PC-3 (cell line): Measurements from ENCODE around the gene COL8A1. TPM values are rescaled to one million over a fixed set of nuclear protein-coding genes. Genes with fewer than 3 reads are reported as not detected.

Experiments
- ATAC-seq: fragments of 200-7000 bp; cut with Tn5 transposase; 2 replicates; pipeline ENCODE4 v1.9.1; 2020; ENCODE audit warnings: mild to moderate bottlenecking, moderate library complexity
- BruUV-seq: library from RNA; stranded (reverse); fragments of 400-500 nt; replicated peaks from 2 replicates; lab custom pipeline; 2021; lab: Mats Ljungman, UMichigan
- CTCF ChIA-PET: fragments of 300-600 bp; sonication (Branson Sonifier 250); formaldehyde crosslinking; loops from one replicate; lab custom pipeline; 2022; ENCODE audit warnings: antibody characterized with exemption; lab: Charles Lee
- POLR2A ChIA-PET: fragments of 300-600 bp; sonication (Branson Sonifier 250); formaldehyde crosslinking; loops from one replicate; lab custom pipeline; 2022; ENCODE audit warnings: antibody characterized with exemption; ENCODE audit not compliant: unreplicated experiment; lab: Charles Lee
- DNase-seq: peaks from one replicate; pipeline ENCODE4 v3.0.0-alpha.2; 2015
- H2AFZ ChIP-seq: fragments of 300-600 bp; sonication (generic); 2 replicates; pipeline ENCODE4 v1.6.0; 2016; ENCODE audit warnings: antibody characterized with exemption, low read length
- H3F3A ChIP-seq: fragments of 300-600 bp; sonication (generic); one replicate; pipeline ENCODE4 v1.6.0; 2017; ENCODE audit warnings: antibody characterized with exemption, low read length, control low read depth, mild to moderate bottlenecking; ENCODE audit not compliant: unreplicated experiment
- H3K27ac ChIP-seq: fragments of 300-600 bp; sonication (generic); 2 replicates; pipeline ENCODE4 v1.5.1; 2016; ENCODE audit warnings: mild to moderate bottlenecking, low read length
- H3K27me3 ChIP-seq: fragments of 300-600 bp; sonication (generic); 2 replicates; pipeline ENCODE4 v1.6.1; 2016; ENCODE audit warnings: low read length, mixed read lengths
- H3K36me3 ChIP-seq: fragments of 300-600 bp; sonication (generic); 2 replicates; pipeline ENCODE4 v1.6.1; 2016; ENCODE audit warnings: low read depth, mixed run types, low read length, mixed read lengths
- H3K4me1 ChIP-seq: fragments of 300-600 bp; sonication (generic); 2 replicates; pipeline ENCODE4 v1.5.1; 2016; ENCODE audit warnings: low read length; ENCODE audit not compliant: insufficient read depth
- H3K4me2 ChIP-seq: fragments of 300-600 bp; sonication (generic); 2 replicates; pipeline ENCODE4 v1.6.0; 2016; ENCODE audit warnings: low read length
- H3K4me3 ChIP-seq: fragments of 300-600 bp; sonication (generic); 2 replicates; pipeline ENCODE4 v1.5.1; 2016; ENCODE audit warnings: mild to moderate bottlenecking, low read length, mixed read lengths
- H3K79me2 ChIP-seq: fragments of 300-600 bp; sonication (generic); 2 replicates; pipeline ENCODE4 v1.6.1; 2017; ENCODE audit warnings: low read length, mixed read lengths
- H3K9ac ChIP-seq: fragments of 300-600 bp; sonication (generic); 2 replicates; pipeline ENCODE4 v1.6.0; 2016; ENCODE audit warnings: mild to moderate bottlenecking, low read length
- H3K9me2 ChIP-seq: fragments of 300-600 bp; sonication (generic); replicated peaks from 2 replicates; pipeline ENCODE4 v1.6.1; 2016; ENCODE audit warnings: mixed run types, low read length, mixed read lengths
- H3K9me3 ChIP-seq: fragments of 300-600 bp; sonication (generic); 2 replicates; pipeline ENCODE4 v1.6.1; 2016; ENCODE audit warnings: low read length, mixed read lengths
- H4K20me1 ChIP-seq: fragments of 300-600 bp; sonication (generic); 2 replicates; pipeline ENCODE4 v1.6.1; 2016; ENCODE audit warnings: low read length, mixed read lengths
- CTCF ChIP-seq: fragments of 300-600 bp; sonication (generic); conservative IDR thresholded peaks from 2 replicates; pipeline ENCODE4 v1.5.1; 2017; ENCODE audit warnings: antibody characterized with exemption, low read depth, mild to moderate bottlenecking, low read length
- EZH2 ChIP-seq: fragments of 300-600 bp; sonication (generic); IDR thresholded peaks from one replicate; pipeline ENCODE4 v1.6.1; 2017; ENCODE audit warnings: antibody characterized with exemption, mild to moderate bottlenecking, low read length; ENCODE audit not compliant: unreplicated experiment
- EZH2phosphoT487 ChIP-seq: fragments of 300-600 bp; sonication (generic); IDR thresholded peaks from 2 replicates; pipeline ENCODE4 v1.6.1; 2018; ENCODE audit warnings: mild to moderate bottlenecking, antibody characterized with exemption, low read length, borderline replicate concordance
- intact Hi-C: fragments of 100-400 bp; cut with micrococcal nuclease; formaldehyde crosslinking; loops from 2 replicates; pipeline ENCODE4 v1.9.0; 2023
- total RNA-seq: library from RNA; depleted of rRNA; stranded (reverse); fragments of >200 nt; gene quantifications from 2 replicates; pipeline ENCODE4 v1.2.3, GENCODE V29; 2014

Gene COL8A1
- total RNA-seq, 1 experiment from 2014 or later = 2.4 TPM

GRCh38 chr3:99699841-99700240 is 61.4 kb downstream of the COL8A1 start:
- Histone ChIP-seq H3K36me3 (no peaks in the 10 kb centered on the region), H3K9ac (no peak overlapping the region), H3K4me2 (no peak overlapping the region), H3K9me3 (no peaks in the 10 kb centered on the region), H3K9me2 (no peaks in the 10 kb centered on the region), H3K27me3 (no peaks in the 10 kb centered on the region), H4K20me1 (no peaks in the 10 kb centered on the region), H3K79me2 (no peaks in the 10 kb centered on the region), H3K27ac (no peak overlapping the region), H3K4me3 (no peak overlapping the region), H2AFZ (no peak overlapping the region), H3K4me1 (peaks cover 5% of the 10 kb centered on the region; the same call in 1 of the 2 replicates), H3F3A (no peaks in the 10 kb centered on the region)
- DNase-seq (no peak), ATAC-seq (no peak)
- TF ChIP-seq EZH2 (no peak), EZH2phosphoT487 (no peak), CTCF (no peak)
- BruUV-seq = no TSS peak
- ChIA-PET CTCF (no interaction called here), POLR2A (no interaction called here)
- intact Hi-C loops = loop anchor here (2.0 kb wide), 1 partner anchor 49 kb away; no protein-coding TSS in a partner anchor

DNA sequence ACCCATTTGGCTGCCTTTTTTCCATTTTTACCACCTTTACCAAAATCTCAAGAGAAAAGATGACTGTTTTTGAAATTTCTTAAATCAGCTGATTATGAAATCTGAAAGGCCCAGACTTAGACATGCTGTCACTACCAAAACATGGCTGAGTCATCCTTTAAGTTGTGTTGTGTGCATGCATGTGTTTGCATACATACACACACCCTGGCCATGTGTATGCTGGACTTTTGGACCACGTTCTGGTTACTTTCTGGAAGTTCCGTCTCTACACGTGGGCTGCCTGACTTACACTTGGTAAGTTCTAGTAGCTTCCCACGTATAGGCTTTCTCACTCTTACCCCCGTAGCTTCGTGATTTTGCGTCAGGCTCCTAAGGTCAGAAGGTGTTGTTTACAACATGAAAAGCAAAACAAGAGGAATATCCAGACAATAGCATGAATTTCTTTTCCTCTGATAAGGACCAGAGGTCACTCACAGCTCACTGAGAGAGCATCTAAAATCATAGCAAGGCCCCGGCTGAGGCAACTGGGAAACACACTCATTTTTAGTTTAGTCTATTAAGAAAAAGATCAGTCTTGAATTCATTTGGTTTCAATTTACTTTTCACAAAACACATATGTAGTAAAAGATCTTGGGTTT is 62.4 kb downstream of the COL8A1 start:
- no peaks in the 10 kb centered on the region for H3K9me2 ChIP-seq
- no peak overlapping the region for H3K4me3 ChIP-seq
- H4K20me1 ChIP-seq = no peaks in the 10 kb centered on the region
- BruUV-seq = no TSS peak
- H3K9me3 ChIP-seq = no peaks in the 10 kb centered on the region
- ChIA-PET POLR2A (no interaction called here), CTCF (no interaction called here)
- H3K27me3 ChIP-seq = no peaks in the 10 kb centered on the region
- H3K4me1 ChIP-seq = peaks cover 5% of the 10 kb centered on the region; the same call in 1 of the 2 replicates
- no peaks in the 10 kb centered on the region for H3F3A ChIP-seq
- no peaks in the 10 kb centered on the region for H3K36me3 ChIP-seq
- H3K79me2 ChIP-seq = no peaks in the 10 kb centered on the region
- no peak for DNase-seq
- TF ChIP-seq CTCF (no peak), EZH2 (no peak), EZH2phosphoT487 (no peak)
- H3K9ac ChIP-seq = no peak overlapping the region
- no peak overlapping the region for H3K27ac ChIP-seq
- no peak overlapping the region for H2AFZ ChIP-seq
- H3K4me2 ChIP-seq = no peak overlapping the region
- ATAC-seq = no peak
- intact Hi-C loops = no loop called here
